Stimulated activated CD8-positive, alpha-beta memory T cell treated with anti-CD3 and anti-CD28 coated beads, Interleukin-12 subunit alpha, Interleukin-12 subunit beta, amount 100 ng/mL, for 24 hours (primary cell): ENCODE data around the gene STX12.
A peak's percentile ranks its signal among the peaks of the same experiment; 100 is the strongest.
"Not testable (repeated sequence)": the region's sequence is repeated elsewhere in the genome, so short reads cannot be mapped to it uniquely, and the experiment has no call there.

Source experiments
- DNase-seq: peaks from one replicate; pipeline ENCODE4 v3.0.0-alpha.2; 2020; ENCODE audit errors: extremely low read depth

STX12 gene

GRCh38 chr1:27830621-27831440 is 57.8 kb downstream of the STX12 start, which contains the start of gene PPP1R8:
Gene PPP1R8 (plus strand): TSS chr1:27830782. CDS start chr1:27830836, 54 bp downstream.
- peak; percentile 83 for DNase-seq

GRCh38 chr1:27831568-27832410 is 58.8 kb downstream of the STX12 start:
- no peak for DNase-seq

DNA sequence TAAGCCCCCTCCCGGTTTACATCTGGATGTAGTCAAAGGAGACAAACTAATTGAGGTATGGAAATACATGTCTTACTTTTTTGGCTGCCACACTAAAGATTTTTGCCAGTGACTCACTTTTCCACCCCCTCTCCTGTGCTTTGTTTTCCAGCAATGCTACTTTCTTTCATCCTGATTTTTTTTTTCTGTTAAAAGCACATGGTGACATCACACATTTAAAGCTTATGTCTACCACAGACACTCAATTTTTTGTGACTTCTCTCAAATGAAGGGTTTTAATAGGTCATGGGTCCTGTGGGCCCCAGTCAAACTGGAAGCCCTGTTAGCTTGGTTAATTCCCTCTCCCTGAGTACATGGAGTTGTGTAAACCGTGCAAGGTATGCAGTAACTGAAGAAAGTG is 59.7 kb downstream of the STX12 start:
- no peak for DNase-seq

GRCh38 chr1:27833470-27833869 is 60.5 kb downstream of the STX12 start:
- no peak for DNase-seq

DNA sequence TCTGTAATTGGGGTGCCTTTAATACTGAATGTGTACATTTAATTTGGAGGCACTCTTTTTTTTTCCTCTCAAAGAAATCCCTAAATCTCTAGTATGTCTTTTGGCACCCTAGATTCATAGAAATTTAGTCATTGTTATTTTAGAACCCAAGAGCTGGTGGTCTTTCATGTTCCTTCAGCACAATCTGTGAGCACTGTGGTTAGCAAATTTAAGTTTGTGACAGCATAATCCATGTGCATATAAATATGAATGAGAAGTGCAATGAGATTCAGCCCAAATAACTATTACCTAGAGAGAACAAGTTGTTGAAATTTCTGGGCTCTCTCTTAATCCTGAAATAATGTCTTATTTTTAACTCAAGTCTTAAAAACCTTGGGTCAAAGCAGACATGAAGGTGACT is 62.0 kb downstream of the STX12 start:
- no peak for DNase-seq

DNA sequence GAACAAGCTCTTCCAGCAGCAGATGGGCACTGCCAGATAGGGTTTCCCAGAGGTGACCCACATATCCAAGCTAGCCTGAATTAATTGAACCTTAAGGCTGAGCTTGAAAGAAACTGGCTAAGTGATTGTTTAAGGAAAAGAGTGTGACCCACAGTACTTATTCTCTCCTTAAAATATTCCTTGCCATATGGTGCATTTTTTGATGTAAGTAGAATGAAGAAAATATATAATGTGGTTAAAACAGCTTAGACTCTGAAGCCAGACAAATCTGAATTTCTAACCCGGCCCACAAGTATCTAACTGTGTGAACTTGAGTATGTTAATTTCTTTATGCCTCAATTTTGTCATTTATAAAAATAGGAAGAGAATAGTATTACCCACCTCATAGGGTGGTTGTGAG is 62.5 kb downstream of the STX12 start:
- no peak for DNase-seq

GRCh38 chr1:27849951-27850350 is 76.9 kb downstream of the STX12 start:
- DNase-seq, result no peak

DNA sequence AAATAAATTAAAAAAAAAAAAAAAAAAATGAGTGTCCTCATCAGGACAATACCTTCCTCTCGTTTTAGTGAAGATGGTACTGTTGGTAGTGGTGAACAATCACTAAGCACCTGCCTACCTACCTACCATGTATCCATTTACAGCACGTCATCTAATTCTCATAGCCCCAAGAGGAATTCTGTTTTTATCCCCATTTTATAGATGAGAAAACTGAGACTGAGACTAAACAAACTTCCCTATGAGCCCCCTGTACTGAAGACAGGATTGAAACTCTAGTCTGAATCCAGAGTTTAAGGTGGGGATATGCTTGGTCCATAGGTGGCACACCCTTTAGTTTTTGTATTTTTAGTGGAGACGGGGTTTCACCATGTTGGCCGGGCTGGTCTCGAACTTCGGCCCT is 82.1 kb downstream of the STX12 start:
- no peak for DNase-seq

DNA sequence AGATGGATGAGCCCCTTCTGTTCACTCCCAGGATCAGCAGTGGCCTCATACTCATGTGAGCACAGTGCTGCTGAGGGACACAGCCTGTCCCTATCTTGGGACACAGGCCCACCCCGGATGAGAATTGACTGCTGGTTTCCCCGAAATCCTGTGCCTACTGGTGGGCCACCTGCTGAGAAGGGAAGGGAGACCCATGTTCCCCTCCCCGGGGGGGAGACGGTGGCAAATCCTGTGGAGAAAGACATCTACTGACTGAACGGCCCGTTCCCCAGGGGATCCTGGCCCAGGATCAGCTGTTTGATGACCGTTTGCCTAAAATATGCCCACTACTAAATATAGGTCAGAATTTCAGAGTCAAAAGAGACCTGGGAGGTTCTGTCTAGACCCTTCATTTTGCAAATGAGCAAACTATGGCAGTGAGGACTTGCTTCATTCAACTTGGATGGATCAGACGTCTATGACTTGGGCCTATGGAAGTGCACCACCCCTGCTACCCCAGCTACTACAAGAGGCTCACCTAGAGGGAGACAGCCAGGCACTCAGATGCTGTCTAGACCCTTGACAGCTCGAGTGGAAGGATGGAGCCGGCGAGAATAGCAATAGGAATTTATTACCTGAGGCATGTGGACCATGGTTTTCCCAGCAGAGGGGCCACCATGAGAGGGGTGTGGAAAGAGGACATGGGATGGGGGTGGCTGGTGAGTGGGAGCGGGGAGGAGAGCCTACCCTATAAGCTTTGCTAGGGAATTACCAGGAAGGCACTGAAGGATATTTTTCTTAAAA is 83.7 kb downstream of the STX12 start:
- DNase-seq, result no peak

DNA sequence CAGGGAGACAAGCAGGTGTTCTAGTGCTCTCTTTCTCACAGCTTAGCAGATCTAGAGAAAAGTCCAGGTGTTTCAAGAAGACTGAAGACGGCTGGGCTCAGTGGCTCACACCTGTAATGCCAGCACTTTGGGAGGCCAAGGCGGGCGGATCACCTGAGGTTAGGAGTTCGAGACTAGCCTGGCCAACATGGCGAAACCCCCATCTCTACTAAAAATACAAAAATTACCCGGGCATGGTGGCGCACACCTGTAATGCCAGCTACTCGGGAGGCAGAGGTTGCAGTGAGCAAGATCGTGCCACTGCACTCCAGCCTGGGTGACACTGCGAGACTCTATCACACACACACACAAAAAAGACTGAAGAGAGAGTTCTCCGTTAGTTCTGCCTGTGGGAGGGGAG is 84.5 kb downstream of the STX12 start:
- DNase-seq, result not testable (repeated sequence)

GRCh38 chr1:27858072-27858948 is 85.3 kb downstream of the STX12 start:
- DNase-seq, result peak; percentile 53

- no peak for DNase-seq
Measured at GRCh38 chr1:27858949-27859576, 86.0 kb downstream of the STX12 start.

DNA sequence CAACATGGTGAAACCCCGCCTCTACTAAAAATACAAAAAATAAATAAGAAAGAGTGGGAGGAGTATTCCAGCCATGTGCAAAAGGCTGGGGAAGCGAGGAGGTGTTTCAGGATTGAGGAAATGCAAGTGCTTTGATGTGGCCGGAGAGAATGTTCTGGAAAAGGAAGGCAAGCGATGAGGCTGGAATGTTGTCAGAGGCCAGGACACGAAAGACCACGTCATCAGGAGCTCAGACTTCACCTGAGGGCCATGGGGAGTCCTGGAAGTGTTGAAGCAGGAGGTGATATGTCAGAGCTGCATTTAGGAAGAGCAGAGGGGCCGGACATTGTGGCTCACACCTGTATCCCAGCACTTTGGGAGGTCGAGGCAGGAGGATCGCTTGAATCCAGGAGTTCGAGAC is 88.4 kb downstream of the STX12 start:
- DNase-seq, result no peak

DNA sequence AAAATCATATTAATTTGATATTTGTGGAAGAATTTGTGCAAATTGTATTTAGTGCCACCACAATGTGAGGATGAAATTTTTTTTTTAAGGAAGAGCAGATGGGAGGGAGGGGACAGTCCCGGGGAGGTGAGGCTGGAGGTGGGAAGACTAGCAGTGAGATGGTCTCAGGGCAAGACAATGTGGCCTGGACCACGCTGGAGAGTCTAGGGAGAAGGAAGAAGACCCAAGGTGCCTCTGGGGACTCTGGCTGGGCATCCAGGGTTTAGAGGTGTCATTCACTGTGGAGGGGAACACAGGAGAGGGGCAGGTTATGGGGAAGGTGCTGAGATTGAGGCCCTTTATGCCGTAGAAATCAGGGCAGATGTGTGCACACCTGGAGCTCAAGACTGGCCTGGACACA is 89.0 kb downstream of the STX12 start:
- DNase-seq, result no peak

DNA sequence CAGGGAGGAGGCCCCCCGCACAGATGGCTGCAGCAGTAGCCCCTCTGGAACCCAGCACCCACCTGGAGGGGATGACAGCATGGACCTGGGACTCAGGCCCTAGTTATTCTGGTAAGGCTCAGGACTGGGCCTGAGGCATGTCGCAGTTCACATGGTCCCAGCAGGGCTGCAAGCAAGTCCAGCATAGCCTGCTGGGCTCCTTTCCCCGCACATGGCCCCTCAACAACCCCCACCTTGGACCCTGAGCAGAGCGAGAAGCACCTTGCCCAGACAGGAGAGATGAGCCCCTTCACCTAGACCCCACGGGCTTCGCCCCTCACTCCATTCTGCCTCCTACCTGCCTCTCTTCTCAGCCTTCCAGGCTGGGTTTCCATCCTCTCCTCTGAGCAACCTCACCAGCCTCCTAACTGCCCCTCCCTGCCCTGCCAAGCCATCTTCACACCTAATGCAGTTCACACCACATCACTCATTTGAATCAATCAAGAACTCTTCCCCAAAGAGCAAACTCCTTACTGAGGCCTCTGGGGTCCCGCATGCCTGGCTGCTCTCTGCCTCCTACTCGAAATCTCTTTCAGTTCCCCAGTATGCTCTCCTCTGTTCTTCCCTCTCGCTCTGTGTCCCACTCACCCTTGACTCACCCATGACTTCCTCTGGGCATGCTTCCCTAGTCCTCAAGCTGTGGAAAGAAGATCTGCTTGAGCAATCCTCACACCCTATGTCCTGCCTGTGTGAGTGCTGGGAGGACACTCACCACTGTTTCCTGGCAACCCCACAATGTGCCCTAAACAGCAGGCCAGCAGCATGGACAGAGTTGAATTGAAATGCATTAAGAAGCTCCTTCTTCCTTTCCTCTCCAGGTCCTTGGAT is 89.9 kb downstream of the STX12 start:
- DNase-seq, result no peak

DNA sequence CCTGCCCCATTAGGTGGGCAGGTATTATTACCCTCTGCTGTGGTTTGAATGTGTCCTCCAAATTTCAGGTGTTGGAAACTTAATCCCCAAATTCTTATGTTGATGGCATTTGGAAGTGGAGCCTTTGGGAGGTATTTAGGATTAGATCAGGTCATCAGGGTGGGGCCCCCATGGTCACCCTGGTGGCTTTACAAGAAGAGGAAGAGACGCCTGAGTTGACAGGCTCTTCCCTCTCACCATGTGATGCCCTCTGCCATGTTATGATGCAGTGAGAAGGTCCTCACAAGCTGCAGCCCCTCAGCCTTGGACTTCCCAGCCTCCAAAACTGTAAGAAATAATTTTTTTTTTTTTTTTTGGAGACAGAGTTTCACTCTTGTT is 90.5 kb downstream of the STX12 start:
- no peak for DNase-seq

DNA sequence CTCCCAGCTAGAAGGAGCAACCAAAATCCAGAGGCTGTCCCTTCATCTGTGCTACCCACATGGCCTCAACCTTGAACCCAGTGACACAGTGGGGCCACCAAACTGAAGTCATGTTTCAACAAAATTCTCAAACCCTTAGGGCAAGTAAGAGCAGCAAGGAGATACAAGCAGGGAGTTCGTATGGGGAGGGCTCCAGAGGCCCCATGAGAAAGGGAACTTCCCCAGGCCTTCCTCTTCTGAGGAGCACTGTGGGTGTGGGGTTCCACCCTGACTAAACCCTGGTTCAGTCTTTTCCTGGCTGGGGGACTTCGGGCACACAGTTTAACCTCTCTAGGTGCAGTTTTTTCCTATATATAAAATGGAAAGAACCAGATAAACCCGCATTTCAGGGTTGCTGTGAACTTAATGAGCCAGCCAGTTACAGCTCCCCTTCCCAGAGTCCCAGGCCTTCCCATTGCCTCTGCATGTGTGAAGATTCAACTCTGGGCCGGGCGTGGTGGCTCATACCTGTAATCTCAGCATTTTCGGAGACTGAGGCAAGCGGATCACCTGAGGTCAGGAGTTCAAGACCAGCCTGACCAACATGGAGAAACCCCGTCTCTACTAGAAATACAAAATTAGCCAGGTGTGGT is 91.4 kb downstream of the STX12 start:
- no peak for DNase-seq

DNA sequence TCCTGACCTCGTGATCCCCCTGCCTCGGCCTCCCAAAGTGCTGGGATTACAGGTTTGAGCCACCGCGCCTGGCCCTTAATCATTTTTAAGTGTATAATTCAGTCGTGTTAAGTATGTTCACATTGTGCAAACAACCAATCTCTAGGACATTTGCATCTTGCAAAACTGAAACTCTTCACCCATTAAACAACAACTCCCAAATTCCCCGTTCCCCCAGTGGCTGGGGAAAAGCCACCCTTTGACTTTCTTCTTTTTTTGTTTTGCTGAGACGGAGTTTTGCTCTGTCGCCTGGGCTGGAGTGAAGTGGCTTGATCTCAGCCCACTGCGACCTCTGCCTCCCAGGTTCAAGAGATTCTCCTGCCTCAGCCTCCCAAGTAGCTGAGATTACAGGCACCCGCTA is 92.8 kb downstream of the STX12 start:
- no peak for DNase-seq

- DNase-seq, result no peak
Measured at GRCh38 chr1:27868556-27868931, 95.5 kb downstream of the STX12 start.
